Islet of Langerhans (tissue), 1 donor: Measurements from ENCODE around the gene PRDM5.
A peak's percentile ranks its signal among the peaks of the same experiment; 100 is the strongest.

Experiments
- FAIRE-seq: peaks from one replicate; lab custom pipeline; 2011; peaks lifted over from hg19 to GRCh38; lab: Jason Lieb, UNC

Gene PRDM5

DNA sequence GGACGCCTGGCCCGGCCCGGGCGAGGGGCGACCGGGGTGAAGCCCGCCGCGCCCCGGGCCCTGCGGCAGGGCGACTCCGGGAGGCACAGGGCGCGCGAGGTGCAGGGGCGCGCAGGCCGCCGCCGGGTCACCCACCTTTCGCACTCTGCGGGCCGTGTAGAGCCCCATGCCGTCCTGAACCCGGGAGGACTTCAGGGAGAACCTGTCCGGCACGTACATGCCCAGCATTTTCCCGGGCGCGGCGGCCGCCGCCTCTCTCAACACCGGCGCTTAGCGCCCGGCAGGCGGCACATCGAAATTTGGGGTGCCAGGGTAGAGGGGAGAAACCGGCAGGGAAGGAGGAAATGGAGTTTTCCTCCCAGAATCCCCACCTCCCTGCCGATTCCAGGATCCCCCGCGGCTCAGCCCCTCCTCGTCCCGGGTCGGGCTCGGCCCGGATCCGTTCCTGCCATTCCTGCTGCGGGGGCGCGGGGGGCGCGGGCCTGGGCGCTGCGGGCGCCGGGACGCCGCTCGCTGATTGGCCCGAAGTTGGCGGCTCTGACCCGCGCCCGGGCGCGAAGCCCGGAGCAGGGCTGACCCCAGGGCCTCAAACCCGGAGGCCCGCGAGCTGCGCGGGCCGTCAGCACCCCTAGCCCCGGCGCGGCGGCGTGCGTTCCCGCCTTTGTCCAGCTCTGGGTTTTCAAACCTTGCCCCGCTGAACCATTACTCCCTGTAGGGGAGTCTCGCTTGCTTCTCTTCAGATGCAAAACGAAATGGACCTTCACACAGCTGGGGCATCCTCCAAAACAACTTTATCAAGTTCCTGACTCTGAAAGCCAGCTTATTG lies at the start of gene PRDM5:
Gene PRDM5, minus strand, starts transcription at position 346 of the 826 bp plus-strand sequence. Its CDS starts 118 bp downstream, at position 228.
- no peak for FAIRE-seq

DNA sequence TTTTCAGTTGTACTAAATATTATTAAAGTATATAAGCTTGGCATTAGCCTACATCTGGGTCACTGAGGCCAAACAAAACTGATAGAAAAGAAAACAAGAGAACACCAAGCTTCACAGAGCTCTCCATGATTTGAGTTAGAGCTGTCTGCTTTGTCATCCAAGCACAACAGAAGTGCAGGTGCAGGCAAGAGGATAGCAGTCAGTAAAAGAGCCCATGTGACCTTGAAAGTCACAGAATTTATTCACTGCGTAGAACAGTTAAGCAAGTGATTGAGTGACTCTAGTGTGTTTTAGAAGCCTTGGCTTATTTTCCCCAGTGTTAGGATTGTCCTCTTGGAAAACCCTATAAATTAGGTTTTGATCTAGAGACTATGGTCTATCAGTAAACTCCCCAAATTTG lies 49.4 kb upstream of the PRDM5 start:
- FAIRE-seq, result no peak

DNA sequence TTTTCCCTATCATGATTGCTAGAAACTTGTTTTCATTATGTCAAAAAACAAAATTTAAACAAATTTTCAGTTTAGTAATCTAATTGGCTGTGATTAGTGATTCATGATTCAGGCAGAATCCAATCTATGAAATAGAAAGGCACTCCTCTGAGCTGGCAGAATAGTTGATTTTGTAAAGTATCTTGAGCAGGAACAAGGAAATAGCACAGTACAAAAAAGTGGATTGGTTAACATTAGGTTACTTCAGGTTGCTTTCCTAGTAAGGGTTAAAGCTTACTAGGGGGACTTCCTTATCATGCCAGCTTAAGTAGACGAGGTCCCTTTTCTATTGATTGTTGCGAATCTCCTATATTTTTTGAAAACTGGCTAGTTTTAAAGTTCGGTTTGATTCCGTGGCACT lies 43.4 kb upstream of the PRDM5 start:
- no peak for FAIRE-seq

DNA sequence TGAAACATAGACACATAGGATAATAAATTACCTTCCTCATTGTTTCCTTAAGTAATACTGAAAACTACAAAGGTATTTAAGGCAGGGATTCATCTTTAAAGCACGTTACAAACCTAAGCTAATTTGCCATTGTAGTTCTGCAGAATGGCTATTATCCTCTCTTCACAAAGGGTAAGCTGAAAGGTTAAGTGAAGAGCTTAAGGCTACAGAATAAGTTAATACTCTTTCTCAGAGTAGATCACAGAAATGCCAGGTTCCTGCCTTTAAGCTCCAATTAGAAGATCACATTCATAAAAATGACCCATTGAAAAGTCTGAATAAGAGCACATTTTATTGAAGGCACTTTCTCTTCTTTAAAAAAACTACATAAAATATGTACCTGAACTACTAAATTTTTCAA lies 42.1 kb upstream of the PRDM5 start:
- no peak for FAIRE-seq

DNA sequence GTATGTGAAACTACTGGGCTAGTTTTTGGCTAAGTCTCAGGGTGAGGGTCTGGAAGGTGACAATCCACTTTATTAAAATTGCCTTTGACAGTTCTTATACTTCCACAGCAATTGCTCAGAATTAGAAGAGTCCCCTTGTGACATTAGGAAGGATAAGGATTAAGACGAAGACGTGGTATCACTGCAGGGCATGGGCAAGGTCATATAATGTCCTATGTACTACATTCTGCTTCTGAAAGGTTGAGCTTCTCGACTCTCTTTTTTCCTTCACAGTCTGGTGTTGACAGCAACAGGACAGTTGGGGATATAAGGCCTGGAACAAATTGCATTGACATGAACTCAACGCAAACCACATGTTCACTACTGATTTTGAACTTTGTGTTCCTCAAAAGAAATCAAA lies 40.9 kb upstream of the PRDM5 start:
- FAIRE-seq, result no peak

DNA sequence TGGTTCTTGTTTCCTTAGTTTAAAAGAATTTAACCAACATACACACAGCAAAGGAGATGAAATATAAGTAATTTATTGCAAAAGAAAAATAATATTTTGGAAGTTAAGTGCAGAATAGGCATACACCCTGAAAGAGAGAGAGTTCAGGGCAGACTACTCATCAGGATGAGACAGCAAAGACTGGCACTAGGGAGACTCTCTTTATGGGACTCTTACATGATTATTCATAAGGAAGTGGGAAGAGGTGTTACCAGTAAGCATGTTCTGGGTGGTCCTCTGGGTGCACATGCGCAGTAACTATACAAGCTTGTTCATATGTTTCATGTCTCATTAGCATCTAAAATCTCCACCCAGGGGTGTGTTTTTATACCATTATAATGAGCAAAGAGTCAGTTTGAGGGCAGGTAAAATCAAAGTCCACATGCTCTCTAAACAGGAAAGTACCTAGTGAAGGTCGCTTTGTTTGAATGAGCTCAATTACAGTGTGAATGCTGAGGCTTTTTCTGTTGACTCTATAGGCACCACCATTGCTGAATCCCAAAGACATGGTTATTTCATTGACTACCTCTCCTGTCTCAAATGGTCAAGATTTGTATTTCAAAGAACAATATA lies 38.2 kb upstream of the PRDM5 start:
- no peak for FAIRE-seq

DNA sequence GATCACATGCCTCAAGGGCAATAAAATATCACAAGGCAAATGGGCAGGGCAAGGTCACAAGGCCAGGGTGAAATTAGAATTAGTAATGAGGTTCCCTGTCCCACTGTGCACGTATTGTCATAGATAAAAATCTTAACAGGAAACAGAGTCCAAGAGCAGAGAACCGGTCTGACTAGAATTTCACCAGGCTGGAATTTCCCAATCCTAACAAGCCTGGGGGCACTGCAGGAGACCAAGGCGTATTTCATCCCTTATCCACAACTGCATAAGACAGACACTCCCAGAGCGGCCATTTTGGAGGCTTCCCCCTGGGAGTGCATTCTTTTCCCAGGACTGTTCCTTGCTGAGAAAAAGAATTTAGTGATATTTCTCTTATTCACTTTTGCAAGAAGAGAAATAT lies 25.9 kb upstream of the PRDM5 start:
- no peak for FAIRE-seq

DNA sequence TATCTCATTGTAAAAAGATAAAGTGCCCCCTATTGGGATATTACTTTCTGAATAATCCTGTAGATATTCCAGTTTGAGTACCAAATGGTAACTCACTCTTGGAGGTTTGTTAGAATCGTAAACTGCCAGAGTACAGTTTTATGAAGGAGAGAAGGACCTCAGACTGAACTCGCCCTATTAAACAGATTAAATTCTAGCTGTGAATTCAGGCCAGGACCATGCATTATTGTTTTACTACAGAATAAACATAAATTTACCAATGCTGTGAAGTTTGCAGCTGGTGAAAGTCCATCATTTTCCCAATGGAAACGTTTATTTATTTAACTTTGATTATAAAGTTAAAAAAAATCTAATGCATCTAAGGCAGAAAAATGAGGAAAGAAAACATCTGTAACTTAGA lies 20.2 kb upstream of the PRDM5 start:
- no peak for FAIRE-seq

DNA sequence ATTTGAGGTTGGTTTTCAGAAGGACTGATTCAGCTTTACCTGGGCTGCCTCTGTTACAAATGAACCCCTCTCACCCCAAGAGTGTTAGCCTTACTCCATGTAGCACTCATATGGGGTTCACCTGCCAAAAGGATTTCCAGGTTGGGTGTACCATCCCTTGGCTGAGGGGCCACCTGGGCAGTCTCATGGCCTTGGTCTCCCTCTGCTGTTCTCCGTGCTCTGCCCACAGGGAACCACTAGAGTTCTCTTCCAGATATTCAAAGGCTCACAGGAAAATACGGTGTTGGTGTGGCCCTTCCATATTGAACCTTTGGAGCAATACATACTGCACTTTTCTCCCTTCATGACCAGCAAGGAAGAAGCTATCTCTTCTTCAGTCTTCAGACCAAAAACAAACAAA lies 18.0 kb upstream of the PRDM5 start:
- FAIRE-seq, result no peak

DNA sequence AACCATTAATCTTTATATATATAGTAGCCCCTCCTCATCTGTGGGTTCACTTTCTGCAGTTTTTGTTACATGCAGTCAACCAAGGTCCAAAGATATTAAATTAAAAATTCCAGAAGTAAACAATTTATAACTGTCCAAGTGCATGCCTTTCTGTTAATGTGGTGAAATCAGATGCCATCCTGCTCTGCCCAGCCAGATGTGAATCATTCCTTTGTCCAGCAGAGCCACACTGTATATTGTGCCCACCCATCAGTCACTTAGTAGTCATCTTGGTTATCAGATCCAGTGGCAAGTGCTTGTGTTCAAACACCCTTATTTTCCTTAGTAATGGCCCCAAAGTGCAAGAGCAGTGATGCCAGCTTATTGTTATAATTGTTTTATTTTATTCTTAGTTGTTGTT lies 17.2 kb upstream of the PRDM5 start:
- no peak for FAIRE-seq

DNA sequence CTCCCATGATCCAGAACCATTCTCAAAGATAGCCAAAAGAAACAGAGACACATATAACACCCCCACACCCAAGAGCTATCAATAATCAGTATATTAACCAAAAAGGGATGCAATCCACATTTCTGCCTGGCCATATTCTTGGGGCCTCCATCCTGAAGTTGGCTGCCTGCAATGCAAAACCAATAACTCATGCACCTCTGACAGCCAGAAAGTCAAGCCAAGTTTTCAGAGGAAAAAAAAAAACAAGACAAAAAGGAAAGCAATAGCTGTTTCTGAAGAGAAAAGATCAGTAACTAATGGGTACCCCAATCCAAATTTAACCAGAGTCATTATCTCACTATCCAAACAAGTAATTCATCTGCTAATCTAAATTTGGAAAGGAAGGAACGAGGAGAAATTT lies 7.3 kb upstream of the PRDM5 start:
- FAIRE-seq, result no peak

DNA sequence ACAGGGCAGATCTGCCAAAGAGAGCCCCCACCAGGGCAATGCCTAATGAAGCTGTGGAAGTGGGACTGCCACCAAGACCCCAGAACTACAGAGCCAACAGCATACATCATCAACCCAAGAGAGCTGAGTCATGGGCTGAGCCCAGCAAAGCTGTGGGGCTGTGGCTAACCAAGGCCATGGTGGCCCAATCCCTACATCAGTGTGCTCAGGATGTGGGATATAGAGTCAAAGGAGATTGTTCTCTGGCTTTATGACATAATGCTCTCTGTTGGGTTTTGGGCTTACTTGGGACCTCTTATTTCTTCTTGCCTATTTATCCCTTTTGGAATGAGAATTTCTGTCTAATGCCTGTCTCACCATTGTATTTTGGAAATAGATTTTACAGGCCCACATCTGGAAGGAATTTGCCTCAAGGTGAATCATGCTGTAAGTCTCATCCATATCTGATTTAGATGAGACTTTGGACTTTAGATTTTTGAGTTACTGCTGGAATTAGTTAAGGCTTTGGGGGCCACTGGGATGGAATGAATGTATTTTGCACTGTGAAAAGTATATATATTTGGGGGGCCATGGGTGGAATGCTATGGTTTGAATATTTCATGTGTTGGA lies 5.4 kb upstream of the PRDM5 start:
- FAIRE-seq, result no peak

DNA sequence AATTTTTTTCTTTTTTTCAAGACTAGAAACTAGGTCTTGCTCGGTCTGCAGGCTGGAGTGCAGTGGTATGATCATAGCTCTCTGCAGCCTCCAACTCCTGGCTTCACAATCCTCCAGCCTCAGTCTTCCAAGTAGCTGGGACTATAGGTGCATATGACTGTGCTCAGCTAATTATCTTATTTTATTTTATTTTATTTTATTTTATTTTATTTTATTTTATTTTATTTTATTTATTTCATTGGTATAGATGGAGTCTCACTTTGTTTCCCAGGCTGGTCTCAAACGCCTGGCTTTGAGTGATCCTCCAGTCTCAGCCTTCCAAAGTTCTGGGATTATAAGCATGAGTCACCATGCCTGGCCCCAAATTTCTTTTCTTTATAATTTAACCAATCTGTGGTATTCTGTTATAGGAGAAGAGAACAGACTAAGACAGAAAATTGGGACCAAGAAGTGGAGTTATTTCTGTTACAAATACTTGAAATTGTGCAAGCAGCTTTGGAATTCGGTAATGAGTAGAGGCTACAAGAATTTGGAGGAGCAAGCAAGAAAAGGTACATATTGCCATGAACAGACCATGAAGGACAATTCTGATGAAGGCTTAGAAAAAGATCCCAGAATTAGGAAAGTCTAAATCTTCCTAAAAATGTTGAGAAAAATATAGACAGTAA lies 4.0 kb upstream of the PRDM5 start:
- no peak for FAIRE-seq

DNA sequence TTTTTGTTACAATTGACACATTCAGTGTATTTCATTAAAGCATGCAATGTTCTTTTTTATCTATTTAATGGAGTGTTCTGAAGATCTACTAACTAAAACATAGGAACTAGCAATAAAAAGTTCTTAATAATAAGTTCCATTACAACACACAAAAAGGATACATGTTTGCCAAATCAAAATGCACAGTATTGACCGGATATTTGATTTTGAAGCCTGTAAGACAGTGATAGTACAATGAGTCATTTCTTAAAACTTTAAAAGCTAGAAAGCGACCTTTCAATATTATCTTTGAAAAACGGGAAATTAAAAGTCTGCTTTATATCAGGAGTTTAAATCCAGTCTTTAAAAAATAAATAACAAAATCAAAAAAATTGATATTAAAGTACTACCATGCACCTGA lies 2.4 kb upstream of the PRDM5 start:
- FAIRE-seq, result no peak

DNA sequence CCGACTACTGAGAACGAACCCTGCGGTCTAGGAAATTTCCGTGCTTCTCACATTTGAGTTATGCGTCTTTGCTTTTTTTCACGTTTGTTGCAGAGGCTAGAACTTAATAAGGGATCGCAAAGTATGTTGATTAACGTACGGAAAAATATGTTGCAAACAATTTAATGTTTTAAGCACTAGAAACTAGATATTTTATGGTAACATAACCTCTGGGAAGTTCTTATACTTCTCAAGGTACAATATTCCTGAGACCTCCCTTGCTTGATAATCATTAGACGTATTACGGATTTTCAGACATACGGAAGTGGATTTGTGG lies 639 bp upstream of the PRDM5 start:
- FAIRE-seq, result peak; percentile 45

DNA sequence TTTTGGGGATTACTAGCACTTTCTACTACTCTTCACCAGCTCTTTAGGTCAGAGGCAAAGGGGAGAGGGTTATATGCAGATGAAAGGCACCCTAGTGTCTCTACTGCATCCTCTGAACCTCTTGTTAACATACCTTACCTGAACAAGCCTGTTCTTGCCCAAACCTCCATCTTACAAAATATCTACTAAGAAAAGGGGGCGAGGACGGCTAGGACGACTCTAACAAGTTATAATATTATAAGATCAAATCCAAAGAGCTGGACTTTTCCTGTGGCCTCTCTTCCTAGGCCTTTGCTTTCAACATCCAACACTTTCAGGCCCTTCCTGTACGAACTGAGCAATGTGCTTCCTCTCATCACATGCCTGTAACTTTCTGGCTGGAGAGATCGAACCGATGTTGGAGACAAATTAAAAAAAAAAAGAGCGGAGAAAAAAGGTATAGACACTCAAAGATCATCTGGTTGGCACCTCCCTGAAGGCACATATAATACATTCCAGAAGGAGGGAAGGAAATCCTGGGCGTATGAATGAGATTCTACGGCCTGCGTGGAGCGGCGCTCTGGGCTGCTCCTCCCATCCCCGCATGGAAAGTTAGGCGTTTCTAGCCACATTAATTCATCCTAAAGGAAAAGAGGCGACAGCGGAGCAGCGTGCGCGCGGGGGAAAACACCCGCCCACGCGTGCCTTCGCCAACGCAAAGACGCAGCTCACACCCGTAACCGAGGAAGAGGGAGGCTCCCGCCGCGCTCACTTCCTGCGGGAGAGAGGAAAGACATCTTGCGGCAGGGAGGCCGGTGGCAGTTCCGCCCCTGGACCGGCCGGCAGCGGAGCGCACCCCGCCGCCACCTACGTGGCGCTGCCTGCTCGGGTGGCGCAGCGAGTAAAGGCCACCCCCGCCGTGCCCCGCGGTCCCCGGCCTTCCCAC lies 808 bp downstream of the PRDM5 start:
- no peak for FAIRE-seq

DNA sequence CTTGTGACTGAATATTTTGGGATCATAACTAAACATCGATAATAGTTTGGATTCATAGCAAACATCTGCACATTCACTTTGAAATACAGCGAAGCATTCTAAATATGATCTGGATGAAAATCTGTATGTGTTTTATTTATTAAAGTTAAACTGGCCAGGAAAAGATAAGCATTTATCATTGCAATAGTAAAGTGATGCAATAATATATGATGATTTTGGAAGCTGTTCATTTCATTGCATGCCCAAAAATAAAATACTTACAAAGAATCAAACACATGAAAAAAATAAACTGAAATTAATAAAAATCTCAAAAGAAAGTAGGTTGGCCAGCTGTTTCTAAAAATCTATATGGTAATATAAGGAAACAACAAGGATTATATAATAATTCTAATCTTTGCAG lies 1.9 kb downstream of the PRDM5 start:
- FAIRE-seq, result peak; percentile 79

DNA sequence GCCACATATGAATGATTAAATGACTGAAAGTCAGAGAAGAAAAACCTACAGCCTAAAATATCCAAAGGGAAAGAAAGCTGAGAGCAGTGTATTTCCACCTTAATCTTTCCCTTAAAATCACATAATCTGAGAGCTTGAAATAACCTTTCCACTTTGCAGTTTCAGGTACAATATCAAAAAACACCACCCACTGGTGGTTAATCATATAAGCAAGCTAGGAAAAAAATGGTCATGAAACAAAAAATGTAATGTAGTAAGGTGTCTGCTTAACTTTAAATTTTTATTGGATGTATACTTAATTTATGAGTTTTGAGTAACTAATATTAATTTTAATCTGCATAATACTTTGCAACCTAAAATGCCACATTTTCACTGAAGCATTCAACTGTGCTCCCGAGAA lies 3.2 kb downstream of the PRDM5 start:
- peak; percentile 79 for FAIRE-seq

DNA sequence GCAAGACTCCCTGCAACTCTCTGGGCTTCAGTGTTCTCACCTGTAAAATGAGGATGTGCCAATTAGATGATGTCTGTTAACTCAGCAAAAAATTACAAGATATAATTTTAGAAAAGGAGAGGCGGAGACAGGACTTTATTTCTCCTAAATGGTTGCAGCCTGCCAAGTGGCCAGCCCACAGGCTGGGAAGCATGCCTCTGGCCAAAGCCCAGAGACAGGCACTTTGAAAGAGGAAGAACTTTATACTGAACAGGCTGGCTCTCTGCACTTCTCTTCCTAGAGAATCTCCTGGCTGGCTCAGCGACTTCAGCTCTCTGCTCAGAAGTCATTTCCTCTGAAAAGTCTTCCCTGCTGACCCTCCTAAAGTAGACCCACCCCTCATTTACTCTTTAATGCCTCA lies 3.7 kb downstream of the PRDM5 start:
- no peak for FAIRE-seq

DNA sequence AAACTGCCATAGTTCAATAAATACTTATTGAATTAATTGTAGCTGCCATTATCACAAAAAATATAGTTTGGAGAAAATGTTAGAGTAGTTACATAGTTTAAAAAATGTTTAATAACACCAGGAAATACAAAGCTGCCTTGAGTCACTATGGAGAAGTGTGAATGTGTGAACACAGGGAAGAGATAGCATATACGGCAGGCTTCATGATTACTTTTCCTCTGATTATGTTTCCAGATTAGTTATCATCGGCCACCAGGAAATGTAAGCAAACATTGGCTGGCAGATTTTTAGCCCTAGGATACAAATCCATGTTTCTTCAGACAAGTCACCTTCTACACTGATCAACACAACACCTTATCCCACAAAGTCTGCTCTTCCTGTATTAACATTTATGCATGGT lies 4.4 kb downstream of the PRDM5 start:
- peak; percentile 71 for FAIRE-seq

DNA sequence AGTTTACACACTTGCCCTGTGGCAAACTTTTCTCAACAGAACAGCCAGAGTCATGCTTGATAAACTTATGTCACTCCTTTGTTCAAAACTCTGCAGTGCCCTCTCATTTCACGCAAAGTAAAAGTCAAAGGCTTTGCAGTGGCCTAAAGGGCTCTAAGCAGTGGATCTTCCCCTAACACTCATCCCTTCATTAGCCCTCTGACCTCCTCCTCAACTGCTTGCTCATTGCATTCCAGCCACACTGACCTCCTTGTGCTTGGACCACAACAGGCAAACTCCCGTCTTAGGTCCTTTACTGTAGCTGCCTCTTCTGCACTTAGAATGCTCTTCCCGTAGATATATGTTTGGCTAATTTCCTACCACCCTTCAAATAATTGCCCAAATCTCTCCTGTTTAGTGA lies 5.6 kb downstream of the PRDM5 start:
- FAIRE-seq, result no peak

DNA sequence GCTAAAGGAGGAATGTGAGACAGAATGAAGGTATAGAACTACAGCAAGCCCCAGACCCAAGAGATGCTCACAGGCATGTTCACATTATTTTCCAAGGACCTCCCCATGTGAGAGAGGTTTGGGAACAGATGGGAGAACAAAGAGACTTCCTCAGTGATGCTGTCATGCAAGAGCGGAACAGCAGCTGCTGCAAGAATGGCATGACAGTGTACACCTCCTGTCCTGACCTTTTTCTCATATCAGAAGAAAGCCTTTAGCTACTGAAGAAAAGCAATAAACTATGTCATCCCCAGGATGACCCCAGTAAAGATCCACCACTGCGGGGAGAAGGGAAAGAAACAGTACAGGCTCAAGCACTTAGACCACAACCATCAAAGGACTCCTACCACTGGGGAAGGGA lies 7.2 kb downstream of the PRDM5 start:
- no peak for FAIRE-seq
